GM12878 (cell line): ENCODE measurements around the gene PDE1C. TPM values are rescaled to one million over a fixed set of nuclear protein-coding genes. Genes with fewer than 3 reads are reported as not detected.

ENCODE experiments used
- ATAC-seq: fragments of 200-7000 bp; cut with Tn5 transposase; 3 replicates; pipeline ENCODE4 v1.9.1; 2020; ENCODE audit warnings: mild to moderate bottlenecking, moderate library complexity
- BruUV-seq: library from RNA; stranded (reverse); fragments of 400-500 nt; replicated peaks from 2 replicates; lab custom pipeline; 2021; lab: Mats Ljungman, UMichigan
- CTCF ChIA-PET: fragments of 300-600 bp; sonication (Branson Sonifier 250); formaldehyde crosslinking; extraction: SDS; loops from one replicate; lab custom pipeline; 2021; ENCODE audit warnings: inconsistent platforms; lab: Yijun Ruan, JAX
- POLR2A ChIA-PET: fragments of 350-600 bp; formaldehyde crosslinking; extraction: SDS; loops from one replicate; lab custom pipeline; 2021; ENCODE audit warnings: inconsistent platforms; lab: Charles Lee
- RAD21 ChIA-PET: fragments of 300-600 bp; sonication (Branson Sonifier 250); formaldehyde crosslinking; loops from one replicate; lab custom pipeline; 2023; ENCODE audit warnings: antibody characterized with exemption; ENCODE audit not compliant: unreplicated experiment; lab: Charles Lee
- SMC1A ChIA-PET: fragments of 300-600 bp; sonication (Branson Sonifier 250); formaldehyde crosslinking; loops from one replicate; lab custom pipeline; 2023; ENCODE audit not compliant: unreplicated experiment, uncharacterized antibody; lab: Charles Lee
- DNase-seq: peaks from one replicate; pipeline ENCODE4 v3.0.0-alpha.2; 2011; ENCODE audit warnings: low read depth, low spot score
- FAIRE-seq: peaks from 3 replicates; lab custom pipeline; 2011; peaks lifted over from hg19 to GRCh38; lab: Jason Lieb, UNC
- H2AFZ ChIP-seq: 2 replicates; pipeline ENCODE4 v1.6.0; 2011; ENCODE audit warnings: low read depth, low read length, control low read depth; ENCODE audit not compliant: control insufficient read depth
- H3K27ac ChIP-seq: 2 replicates; pipeline ENCODE4 v1.5.1; 2011; ENCODE audit warnings: control low read depth; ENCODE audit not compliant: control insufficient read depth, insufficient read depth
- H3K27me3 ChIP-seq, 2 experiments: replicated peaks in 1 of 2; 2 replicates each; pipeline versions ENCODE4 v1.6.0 to v1.6.1; 2011; ENCODE audit warnings: low read length in 1 of 2; ENCODE audit not compliant: control insufficient read depth in 2 of 2, insufficient read depth in 2 of 2
- H3K36me3 ChIP-seq, 2 experiments: 2 replicates each; pipeline ENCODE4 v1.5.1; 2011; ENCODE audit warnings: low read length in 1 of 2; ENCODE audit not compliant: control insufficient read depth in 2 of 2, insufficient read depth in 2 of 2
- H3K4me1 ChIP-seq: 2 replicates; pipeline ENCODE4 v1.6.1; 2011; ENCODE audit warnings: mild to moderate bottlenecking, low read length, moderate library complexity, mixed read lengths; ENCODE audit not compliant: control insufficient read depth, insufficient read depth
- H3K4me2 ChIP-seq: 2 replicates; pipeline ENCODE4 v1.6.0; 2011; ENCODE audit warnings: control low read depth; ENCODE audit not compliant: control insufficient read depth, insufficient read depth
- H3K4me3 ChIP-seq: fragments of 200-600 bp; sonication (generic); 2 replicates; pipeline ENCODE4 v1.5.1; 2016
- H3K79me2 ChIP-seq: 2 replicates; pipeline ENCODE4 v1.6.0; 2011; ENCODE audit warnings: low read length; ENCODE audit not compliant: control insufficient read depth, insufficient read depth
- H3K9ac ChIP-seq: 2 replicates; pipeline ENCODE4 v1.8.0; 2011; ENCODE audit warnings: low read length, control low read depth, mixed read lengths; ENCODE audit not compliant: control insufficient read depth, insufficient read depth
- H3K9me3 ChIP-seq: replicated peaks from 3 replicates; pipeline ENCODE4 v1.5.1; 2011; ENCODE audit warnings: mild to moderate bottlenecking, low read length; ENCODE audit not compliant: control insufficient read depth, insufficient read depth
- H4K20me1 ChIP-seq: 2 replicates; pipeline ENCODE4 v1.6.0; 2011; ENCODE audit not compliant: control insufficient read depth, insufficient read depth
- IKZF2 ChIP-seq, 2 experiments: fragments of 450-650 bp; IDR thresholded peaks; 2 replicates each; pipeline ENCODE4 v1.6.1; 2017; ENCODE audit warnings: mild to moderate bottlenecking in 2 of 2, moderate library complexity in 2 of 2
- NFYB ChIP-seq: IDR thresholded peaks from 2 replicates; pipeline ENCODE4 v1.6.1; 2011; ENCODE audit warnings: low read depth, mild to moderate bottlenecking, low read length, improper control_type of control experiment, moderate library complexity; ENCODE audit not compliant: insufficient read depth
- NRF1 ChIP-seq: conservative IDR thresholded peaks from 2 replicates; pipeline ENCODE4 v1.6.1; 2011; ENCODE audit warnings: mild to moderate bottlenecking, low read depth, low read length, improper control_type of control experiment
- RFX5 ChIP-seq: IDR thresholded peaks from 2 replicates; pipeline ENCODE4 v1.6.1; 2011; ENCODE audit warnings: low read depth, low read length, improper control_type of control experiment
- YY1 ChIP-seq: IDR thresholded peaks from 2 replicates; pipeline ENCODE4 v1.6.1; 2011; ENCODE audit warnings: low read depth, mild to moderate bottlenecking, low read length
- ZNF622 ChIP-seq: fragments of 450-650 bp; IDR thresholded peaks from 2 replicates; pipeline ENCODE4 v1.6.1; 2017; ENCODE audit warnings: mild to moderate bottlenecking, inconsistent platforms
- ZZZ3 ChIP-seq: IDR thresholded peaks from 2 replicates; pipeline ENCODE4 v1.6.1; 2011; ENCODE audit warnings: low read depth; ENCODE audit not compliant: control insufficient read depth, insufficient read length
- WGBS: methylation state at CpG from one replicate; pipeline ENCODE4 v1.1.6; 2016; ENCODE audit warnings: low lambda C conversion rate; ENCODE audit not compliant: insufficient replicate concordance, insufficient coverage; ENCODE audit errors: missing lambda C conversion rate; 5-methylcytosine and 5-hydroxymethylcytosine counted together
- in situ Hi-C: fragments of 300-500 bp; cut with MboI; formaldehyde crosslinking; loops from 9 replicates; pipeline ENCODE4 v1.14.3; 2018; ENCODE audit warnings: mixed read lengths
- intact Hi-C: fragments of 100-400 bp; cut with micrococcal nuclease; formaldehyde crosslinking; loops from one replicate; pipeline ENCODE4 v1.14.2; 2022; ENCODE audit not compliant: unreplicated experiment
- polyA plus RNA-seq, 11 experiments: library from polyadenylated mRNA; depleted of rRNA in 4 of 11; unstranded in 6 of 11; stranded (reverse) in 5 of 11; fragments of >200 nt; fragmentation: Nextera tagmentation in 4 of 11; fragmentation: Illumina TruSeq in 1 of 11; extraction: Ambion mirVana in 4 of 11; extraction: Trizol in 1 of 11; gene quantifications; 1 replicate in 1 of 11; 2 replicates in 10 of 11; pipeline versions ENCODE4 v1.2.1 to v1.2.3, GENCODE V29; 2011 to 2016; ENCODE audit warnings: inconsistent platforms in 2 of 11, missing spikeins in 2 of 11, low read depth in 1 of 11
- total RNA-seq, 4 experiments: library from RNA; depleted of rRNA in 3 of 4; stranded (reverse); fragments of >200 nt in 3 of 4; fragmentation: Illumina TruSeq in 1 of 4; extraction: Trizol in 1 of 4; gene quantifications; 2 replicates each; pipeline versions ENCODE4 v1.2.1 to v1.2.3, GENCODE V29; 2013 to 2021
- TF ChIP-seq, protein P1 (sequence below): IDR thresholded peaks from 2 replicates; pipeline ENCODE4 v1.6.1; 2011; ENCODE audit warnings: low read depth, mild to moderate bottlenecking, low read length, moderate library complexity, borderline replicate concordance; ENCODE audit errors: extremely low read depth
- TF ChIP-seq, protein P2 (sequence below): fragments of 450-650 bp; IDR thresholded peaks from 2 replicates; pipeline ENCODE4 v1.6.1; 2017; ENCODE audit warnings: borderline replicate concordance

PDE1C gene
- total and polyA plus RNA-seq, 10 of the 15 experiments (the other 5 are each of a cell fraction or from before 2014, with no cell fraction given), result 0.29 to 2.3 (median 0.70) TPM

DNA sequence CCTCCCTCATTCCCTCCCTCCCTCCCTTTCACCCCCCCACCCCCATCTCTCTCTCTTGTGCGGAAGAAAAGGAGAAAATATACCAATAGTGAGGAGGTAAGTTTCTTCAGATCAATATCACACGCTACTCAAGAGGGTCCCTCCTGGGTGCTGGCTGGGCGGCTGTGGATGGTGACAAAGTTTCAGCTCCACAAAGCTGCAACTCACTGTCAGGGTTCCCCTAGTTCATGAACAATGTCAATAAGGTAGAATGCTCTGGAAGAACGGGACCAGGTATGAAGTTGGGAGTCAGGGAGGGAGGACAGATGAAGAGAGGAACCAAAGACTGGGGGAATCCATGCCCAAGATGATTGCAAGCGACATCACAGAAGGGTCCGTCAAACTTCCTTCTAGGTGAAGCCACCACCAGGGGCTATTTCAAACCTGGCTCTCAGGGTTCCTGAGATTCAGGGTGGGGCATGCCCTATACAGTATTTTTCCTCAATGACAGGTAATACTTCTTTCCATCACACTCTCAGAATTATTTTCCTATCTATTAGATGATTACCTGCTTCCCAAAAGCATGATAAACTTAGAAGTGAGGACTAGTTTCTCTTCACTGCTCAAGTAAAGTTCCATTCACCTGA, 1.4 kb upstream of the PDE1C start:
- H3K27ac ChIP-seq, result no peak overlapping the region
- H3K9me3 ChIP-seq, result no peaks in the 10 kb centered on the region
- intact Hi-C loops (no loop called here), in situ Hi-C loops (no loop called here)
- BruUV-seq, result no TSS peak
- no peak overlapping the region for H2AFZ ChIP-seq
- no peaks in the 10 kb centered on the region for H3K4me1 ChIP-seq
- DNase-seq (no peak), FAIRE-seq (no peak), ATAC-seq (no peak)
- TF ChIP-seq NFYB, result no peak
- TF ChIP-seq, protein P1, sequence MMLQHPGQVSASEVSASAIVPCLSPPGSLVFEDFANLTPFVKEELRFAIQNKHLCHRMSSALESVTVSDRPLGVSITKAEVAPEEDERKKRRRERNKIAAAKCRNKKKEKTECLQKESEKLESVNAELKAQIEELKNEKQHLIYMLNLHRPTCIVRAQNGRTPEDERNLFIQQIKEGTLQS, result no peak
- TF ChIP-seq IKZF2 (IDR thresholded peaks at IDR 0.05), result no peak
- TF ChIP-seq NRF1, result no peak
- no peak for TF ChIP-seq ZZZ3
- TF ChIP-seq YY1, result no peak
- TF ChIP-seq ZNF622, result no peak
- no peak for TF ChIP-seq RFX5
- TF ChIP-seq, protein P2, sequence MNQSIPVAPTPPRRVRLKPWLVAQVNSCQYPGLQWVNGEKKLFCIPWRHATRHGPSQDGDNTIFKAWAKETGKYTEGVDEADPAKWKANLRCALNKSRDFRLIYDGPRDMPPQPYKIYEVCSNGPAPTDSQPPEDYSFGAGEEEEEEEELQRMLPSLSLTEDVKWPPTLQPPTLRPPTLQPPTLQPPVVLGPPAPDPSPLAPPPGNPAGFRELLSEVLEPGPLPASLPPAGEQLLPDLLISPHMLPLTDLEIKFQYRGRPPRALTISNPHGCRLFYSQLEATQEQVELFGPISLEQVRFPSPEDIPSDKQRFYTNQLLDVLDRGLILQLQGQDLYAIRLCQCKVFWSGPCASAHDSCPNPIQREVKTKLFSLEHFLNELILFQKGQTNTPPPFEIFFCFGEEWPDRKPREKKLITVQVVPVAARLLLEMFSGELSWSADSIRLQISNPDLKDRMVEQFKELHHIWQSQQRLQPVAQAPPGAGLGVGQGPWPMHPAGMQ, result no peak
- no peaks in the 10 kb centered on the region for H3K79me2 ChIP-seq
- no peaks in the 10 kb centered on the region for H3K36me3 ChIP-seq
- ChIA-PET CTCF (no interaction called here), RAD21 (no interaction called here), SMC1A (no interaction called here), POLR2A (no interaction called here)
- H3K4me3 ChIP-seq, result no peak overlapping the region
- 24% methylated on average over 4 of the region's 6 CpGs for WGBS
- H3K9ac ChIP-seq, result no peak overlapping the region
- peaks cover 3 to 4% of the 10 kb centered on the region in 2 experiments; a peak in 2 of 4 replicates for H3K27me3 ChIP-seq
- no peak overlapping the region for H3K4me2 ChIP-seq
- no peaks in the 10 kb centered on the region for H4K20me1 ChIP-seq
